ENCODE results near the gene MICU2.
"Not testable (repeated sequence)": the region's sequence is repeated elsewhere in the genome, so short reads cannot be mapped to it uniquely, and the experiment has no call there.

MICU2 gene

DNA sequence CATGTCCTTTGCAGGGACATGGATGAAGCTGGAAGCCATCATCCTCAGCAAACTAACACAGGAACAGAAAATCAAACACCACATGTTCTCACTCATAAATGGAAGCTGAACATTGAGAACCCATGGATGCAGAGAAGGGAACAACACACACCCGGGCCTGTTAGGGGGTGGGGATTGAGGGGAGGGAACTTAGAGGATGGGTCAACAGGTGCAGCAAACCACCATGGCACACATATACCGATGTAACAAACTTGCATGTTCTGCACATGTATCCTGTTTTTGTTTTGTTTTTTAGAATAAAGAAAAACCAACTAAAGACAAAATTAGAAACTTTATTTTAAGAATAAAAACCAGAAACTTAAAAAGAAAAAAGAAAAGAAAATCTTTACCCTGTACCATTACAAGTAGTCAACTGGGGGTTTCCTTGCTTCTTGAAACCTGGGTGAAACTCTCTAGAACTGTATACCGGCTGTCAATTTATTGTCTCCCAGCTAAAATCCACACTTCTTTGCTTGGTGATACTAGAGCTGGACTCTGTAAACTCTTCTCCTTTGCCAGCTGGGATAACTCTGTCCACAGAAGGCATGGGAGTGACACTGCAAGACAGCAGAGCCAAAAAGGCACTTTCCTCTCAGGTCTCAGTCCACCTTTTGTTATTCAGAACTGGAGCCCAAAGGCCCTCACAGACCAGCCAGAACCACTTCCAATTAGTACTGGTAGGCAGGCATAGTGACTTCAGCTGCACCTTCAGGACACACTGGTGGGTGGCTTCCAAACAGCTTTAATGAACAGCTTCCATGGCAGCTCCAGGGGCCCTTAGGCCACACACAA is 9.0 kb downstream of the MICU2 start:
- no peak for DNase-seq

GRCh38 chr13:21590665-21591456 is 13.1 kb downstream of the MICU2 start:
- DNase-seq = not testable (repeated sequence)

- DNase-seq = no peak
Observed at GRCh38 chr13:21590231-21590630, 13.7 kb downstream of the MICU2 start.

- DNase-seq = not testable (repeated sequence)
Observed at GRCh38 chr13:21589510-21589909, 14.5 kb downstream of the MICU2 start.

DNA sequence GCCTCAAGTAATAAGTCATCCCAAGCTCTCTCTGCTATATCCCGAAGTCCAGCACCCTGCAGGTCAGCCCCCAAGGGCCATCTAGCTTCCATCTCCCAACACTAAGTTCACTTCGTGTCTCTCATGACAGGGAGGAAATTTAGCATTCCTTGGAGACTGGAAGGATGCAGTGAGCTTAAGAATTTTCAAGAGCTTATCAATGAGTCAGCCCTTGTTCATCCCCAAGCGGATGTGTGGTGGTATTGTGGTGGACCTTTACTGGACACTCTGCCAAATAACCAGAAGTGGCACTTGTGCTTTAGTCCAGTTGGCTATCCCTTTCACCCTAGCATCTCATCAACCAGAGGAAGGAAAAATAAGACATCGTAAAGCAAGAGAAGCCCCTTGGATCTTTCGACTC is 15.6 kb downstream of the MICU2 start:
- DNase-seq = not testable (repeated sequence)

- DNase-seq = no peak
Observed at GRCh38 chr13:21584973-21585592, 18.9 kb downstream of the MICU2 start.

DNA sequence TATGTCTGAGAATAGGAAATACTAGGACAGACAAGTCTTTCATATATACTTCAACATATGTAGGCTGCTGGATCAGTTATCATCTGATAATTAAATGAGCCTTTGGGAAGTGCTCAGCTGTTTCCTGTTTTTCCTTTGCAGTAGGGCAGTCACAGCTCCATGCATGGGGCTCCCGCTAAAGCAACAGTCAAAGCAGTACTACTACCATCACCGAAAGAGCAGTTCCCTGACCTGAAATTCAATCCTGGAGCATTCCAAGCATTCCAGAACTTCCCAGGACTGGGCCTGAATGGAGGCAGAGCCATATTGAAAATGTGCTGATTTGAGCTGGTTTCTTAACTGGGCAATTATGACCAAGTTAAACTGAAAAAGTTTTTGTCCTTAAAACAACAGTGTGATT is 20.5 kb downstream of the MICU2 start:
- DNase-seq = no peak

DNA sequence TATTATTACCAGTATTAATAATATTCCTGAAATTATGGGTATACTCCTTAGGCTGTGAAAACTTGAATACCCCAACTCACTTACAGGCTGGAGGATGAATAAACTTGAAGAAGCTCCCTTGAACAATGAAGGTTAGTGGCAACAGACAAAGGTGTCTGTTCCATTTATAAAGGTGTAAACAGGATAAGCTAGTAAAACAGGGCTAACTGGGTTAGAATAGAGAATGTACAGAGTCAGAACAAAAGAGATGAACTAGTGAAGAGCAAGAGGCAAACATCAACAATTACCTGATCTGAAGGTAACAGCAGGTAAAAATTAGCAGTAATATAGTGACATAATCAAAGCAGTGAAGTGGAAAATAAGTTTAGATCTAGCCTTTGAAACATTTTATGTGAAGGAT is 23.2 kb downstream of the MICU2 start:
- no peak for DNase-seq

GRCh38 chr13:21579754-21580316 is 24.1 kb downstream of the MICU2 start:
- peak in 1 of 2 donors; percentile 35 for DNase-seq

DNA sequence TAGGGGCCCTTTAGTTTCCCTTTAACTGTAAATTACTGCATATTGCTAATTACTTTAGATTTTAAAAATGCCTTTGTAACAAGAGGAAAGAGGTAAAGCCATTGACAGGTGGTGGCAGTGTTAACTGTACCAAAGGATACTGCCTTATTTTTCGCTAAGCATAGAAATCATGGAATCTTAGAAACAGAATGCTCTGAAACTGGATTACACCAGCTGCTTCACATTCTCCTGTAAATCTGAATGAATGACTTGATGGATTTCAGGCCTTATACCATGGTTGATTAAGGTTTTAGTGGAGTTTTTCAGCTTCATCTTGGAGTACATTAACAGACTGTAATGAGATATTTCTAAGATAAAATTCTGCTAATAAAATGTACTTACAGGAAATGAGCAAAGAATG is 25.2 kb downstream of the MICU2 start:
- DNase-seq = no peak

DNA sequence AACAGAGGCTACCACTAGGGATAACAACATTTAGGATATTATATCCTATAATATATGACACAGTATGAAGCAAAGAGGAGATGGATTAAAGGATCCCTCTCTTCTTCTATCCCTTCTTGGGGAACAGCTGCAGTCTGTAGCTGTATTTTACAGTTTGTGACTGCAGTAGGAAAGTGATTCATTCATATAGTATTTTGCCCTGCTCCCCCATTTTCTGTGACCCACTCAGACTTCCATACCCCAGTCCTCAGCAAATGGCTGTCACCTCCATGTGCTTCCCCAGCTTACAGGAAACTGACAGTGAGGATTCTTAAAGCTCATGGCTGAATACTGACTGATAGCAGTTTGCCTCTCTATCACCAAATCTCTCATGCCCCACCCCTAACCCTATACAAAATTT is 27.5 kb downstream of the MICU2 start:
- no peak for DNase-seq

- DNase-seq = no peak
Observed at GRCh38 chr13:21573920-21574712, 29.9 kb downstream of the MICU2 start.

DNA sequence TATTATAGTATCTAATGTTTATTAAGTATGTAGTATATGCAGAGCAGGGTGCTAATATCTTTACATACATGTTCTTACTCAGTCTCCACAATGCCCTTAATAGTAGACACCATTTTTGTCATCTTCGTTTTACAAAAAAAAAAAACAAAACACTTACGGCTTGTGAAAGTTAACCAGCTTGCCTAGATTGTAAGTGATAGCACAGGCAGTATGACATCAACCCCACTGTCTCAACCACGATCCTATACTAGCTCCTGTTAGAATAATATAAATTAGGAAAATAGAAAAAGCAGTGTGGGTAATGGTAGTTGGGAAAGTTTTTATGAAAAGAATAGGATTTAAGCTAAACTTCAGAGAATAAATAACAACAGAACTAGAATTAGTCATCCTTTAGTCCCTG is 34.3 kb downstream of the MICU2 start:
- DNase-seq = no peak

GRCh38 chr13:21568854-21569253 is 35.1 kb downstream of the MICU2 start:
- no peak for DNase-seq

GRCh38 chr13:21567714-21568113 is 36.3 kb downstream of the MICU2 start:
- DNase-seq = no peak

DNA sequence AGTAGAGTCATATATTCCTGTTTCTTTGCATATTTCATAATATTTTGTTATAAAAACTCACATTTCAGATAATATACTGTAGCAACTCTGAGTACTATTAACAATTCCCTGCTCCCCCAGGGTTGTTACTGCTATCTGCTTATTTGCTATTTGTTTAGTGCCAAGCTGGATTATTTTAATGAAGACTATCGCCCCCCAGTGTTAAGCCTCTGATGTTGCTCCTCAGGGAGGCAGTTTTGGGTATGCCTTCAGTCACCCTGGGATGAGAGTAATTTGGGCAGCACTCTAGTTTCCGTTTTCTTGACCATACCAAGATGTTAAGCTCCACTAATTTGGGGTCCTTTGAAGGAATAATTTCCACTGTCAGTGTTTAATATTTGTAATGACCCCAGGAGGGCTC is 46.0 kb downstream of the MICU2 start:
- DNase-seq = peak in 1 of 2 donors; percentile 8

DNA sequence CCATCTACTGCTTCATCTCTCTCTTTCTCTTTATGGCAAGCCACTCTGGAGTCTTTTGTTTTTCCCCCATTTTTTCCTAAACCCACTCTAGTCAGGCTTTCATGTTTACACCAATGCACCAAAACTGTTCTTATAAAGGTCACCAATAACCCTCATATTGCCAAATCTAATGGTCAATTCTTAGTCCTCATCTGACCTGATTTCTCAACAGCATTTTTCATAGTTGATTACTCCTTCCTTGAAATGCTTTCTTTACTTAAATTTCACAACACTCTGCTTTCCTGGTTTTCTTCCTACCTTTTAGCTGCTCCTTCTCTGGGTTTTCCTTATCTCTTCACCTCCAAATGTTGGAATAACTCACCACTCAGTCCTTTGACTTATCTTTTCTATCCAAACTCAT is 47.9 kb downstream of the MICU2 start:
- no peak for DNase-seq

GRCh38 chr13:21553261-21553660 is 50.7 kb downstream of the MICU2 start:
- not testable (repeated sequence) for DNase-seq

DNA sequence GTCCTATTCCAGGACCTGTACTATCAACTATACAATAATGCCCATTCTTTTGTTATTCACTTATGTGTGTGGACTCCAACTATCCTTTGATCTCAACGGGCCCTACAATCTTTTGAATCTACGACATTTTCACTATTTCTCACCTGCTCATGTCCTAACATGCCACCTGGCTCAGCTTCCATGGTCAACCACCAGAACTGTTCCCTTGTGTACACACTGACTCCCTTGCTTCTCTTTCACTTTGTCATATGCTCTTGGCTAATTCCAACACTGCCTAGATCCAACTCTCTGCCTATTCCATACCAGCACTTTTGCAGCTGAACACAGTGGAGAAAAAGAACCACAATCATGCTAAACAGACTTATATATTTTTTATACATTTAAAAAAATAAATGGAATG is 53.1 kb downstream of the MICU2 start:
- DNase-seq = no peak

DNA sequence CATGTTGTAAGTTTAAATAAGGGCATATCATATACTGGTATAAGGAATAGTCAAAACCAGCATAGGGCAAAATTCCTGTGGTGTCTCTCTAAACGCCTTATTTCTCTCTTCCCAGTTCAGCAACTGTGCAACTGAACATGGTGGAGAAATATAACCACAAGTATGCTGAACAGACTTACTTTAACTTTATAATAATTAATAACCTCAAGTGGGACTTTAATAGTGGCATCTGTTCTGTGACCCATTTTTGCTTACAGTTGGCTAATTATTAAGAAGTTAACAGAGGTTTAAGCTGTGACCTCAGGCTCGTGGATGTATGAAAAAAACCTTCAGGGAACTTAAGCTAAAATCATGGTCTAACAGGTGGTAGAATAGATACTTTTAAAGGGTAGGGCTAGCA is 54.3 kb downstream of the MICU2 start:
- DNase-seq = no peak

DNA sequence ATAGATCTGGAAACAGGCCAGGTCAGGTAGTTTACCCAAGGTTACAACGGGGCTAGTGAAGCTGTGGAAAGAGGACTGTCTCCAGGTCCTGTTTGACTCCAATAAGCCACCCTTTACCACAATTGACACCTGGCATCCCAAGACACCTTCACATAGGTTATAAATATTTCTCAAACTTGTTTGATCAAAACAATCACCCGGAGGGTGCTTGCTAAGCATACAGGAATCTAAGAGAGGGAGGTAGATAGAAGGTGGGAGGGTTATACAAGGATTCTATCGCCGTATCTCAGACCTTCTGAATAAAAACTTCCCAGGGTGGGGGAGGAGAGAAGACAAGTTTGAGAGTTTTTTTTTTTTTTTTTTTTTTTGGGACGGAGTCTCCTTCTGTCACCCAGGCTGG is 55.4 kb downstream of the MICU2 start:
- DNase-seq = no peak

- no peak for DNase-seq
Observed at GRCh38 chr13:21546372-21546771, 57.6 kb downstream of the MICU2 start.

DNA sequence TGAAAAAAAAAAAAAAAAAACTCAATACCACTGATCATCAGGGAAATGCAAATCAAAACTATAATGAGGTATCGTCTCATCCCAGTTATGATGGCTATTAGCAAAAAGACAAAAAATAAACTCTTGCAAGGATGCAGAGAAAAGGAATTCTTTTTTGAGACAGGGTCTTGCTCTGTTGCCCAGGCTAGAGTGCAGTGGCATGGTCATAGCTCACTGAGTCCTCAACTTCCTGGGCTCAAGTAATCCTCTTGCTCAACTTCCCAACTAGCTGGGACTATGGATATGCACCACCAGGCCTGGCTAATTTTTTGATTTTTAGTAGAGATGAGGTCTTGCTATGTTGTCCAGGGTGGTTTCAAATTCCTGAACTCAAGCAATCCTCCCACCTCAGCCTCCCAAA is 59.5 kb downstream of the MICU2 start:
- DNase-seq = no peak
